DMS 273 treated with DMSO at 0.1 percent for 48 hours (cell line): Measurements from ENCODE around the gene NOTCH1.
A peak's percentile ranks its signal among the peaks of the same experiment; 100 is the strongest.

Experiments used
- DNase-seq: peaks from one replicate; lab custom pipeline; 2025; lab: John Stamatoyannopoulos, UW

The NOTCH1 gene

GRCh38 chr9:136499935-136500910, 45.6 kb downstream of the NOTCH1 start:
- DNase-seq: no peak

DNA sequence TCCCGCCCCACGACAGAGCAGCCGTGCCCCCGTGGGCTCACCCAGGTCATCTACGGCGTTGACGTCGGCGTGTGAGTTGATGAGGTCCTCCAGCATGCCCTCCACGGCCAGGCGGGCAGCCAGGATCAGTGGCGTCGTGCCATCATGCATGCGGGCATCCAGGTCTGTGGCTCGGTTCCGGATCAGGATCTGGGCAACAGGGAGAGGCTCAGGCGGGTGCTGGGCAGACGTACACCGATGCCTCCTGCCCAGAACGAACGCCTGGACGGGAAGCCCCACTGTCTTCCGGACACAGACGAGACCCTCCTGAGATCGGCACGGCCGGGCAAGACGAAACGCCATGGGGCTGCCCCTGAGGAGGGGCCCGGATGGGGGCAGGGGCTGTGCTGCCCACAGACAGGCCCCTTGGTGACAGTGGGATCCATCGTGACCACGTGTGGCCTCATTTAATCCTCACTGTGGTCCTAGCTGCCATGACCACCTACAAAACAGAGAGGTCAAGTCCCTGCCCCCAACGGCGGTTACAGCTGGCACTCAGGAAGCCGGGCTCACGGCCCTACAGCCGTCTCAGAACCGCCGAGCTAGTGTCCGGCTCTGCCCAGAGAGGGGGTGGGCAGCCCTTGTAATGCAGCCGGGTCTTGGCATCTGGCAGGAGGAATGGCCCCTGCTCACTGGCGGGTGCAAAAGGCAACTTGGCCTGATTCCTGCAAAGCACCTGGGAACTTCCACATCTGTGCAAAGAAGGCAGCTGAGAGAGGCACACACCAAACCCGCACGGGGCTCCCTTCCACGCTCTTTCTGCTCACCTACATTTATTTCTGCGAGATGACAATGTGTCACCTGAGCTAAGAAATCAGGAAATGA, 46.5 kb downstream of the NOTCH1 start:
- no peak for DNase-seq

DNA sequence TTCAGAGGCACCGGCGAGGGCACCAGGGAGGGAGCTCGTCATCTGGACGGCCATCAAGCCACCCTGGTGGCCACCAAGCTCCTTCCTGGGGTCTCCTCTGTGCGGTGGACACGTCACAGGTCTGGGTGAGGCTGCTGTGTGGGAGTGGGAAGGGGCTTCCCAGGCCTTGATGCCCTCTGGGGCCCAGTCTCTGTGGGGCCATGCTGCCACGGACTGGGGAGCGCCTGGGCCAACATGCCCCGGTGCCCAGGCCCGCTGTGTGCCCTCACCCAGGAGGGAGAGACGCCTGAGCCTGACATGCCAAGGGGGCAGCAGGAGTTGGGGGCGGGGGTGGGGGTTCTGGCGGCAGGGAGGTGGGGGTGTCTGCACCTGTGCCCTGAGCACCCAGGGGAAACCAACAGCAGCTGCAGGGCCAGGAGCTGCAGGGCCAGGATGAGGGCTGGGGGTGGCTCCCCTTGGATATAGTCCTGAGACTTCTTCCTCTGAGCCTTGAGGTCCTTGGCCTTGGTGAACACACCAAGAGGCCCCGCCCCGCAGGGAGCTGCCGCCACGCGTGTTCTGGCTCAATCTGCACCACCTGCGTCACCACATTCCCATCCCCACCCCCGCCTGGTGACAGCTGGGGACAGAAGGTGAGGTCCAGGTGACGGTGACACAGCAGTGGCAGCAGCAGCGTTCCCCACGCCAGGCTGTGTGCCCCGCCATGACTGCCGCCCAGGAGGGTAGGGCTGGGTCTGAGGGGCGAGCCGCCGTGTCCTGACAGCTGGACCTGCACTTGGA, 47.7 kb downstream of the NOTCH1 start:
- no peak for DNase-seq

DNA sequence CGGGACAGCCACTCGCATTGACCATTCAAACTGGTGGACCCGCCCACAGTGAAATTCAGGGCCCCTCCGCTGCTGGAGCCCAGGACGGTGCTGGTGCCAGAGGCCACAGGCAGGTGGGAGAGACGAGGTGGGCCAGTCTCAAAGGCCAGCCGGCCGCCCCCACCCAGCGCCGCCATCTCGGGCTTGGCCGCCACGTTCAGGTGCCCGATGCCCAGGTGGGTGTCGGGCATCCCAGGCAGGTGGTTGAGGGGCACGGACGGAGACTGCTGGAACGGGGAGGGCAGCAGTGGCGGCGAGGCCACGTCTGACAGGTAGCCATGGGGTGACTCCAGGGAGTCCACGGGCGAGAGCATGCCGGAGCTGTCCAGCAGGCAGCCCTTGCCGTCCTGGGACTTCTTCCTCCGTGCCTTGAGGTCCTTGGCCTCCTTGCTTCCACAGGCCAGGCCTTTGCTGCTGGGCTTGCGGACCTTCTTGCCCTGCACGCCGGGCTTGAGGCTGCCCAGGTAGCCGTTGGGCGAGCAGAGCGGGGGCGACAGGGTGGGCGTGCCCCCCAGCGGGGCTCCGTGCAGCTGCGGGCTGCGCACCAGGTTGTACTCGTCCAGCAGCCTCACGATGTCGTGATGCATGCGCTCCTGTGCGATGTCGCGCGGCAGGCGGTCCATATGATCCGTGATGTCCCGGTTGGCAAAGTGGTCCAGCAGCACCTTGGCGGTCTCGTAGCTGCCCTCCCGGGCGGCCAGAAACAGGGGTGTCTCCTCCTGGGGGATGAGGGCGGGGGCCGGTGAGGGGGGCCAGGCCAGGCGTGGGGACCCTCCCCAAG, 48.8 kb downstream of the NOTCH1 start:
- no peak for DNase-seq

GRCh38 chr9:136496181-136496580, 49.7 kb downstream of the NOTCH1 start:
- DNase-seq: no peak

DNA sequence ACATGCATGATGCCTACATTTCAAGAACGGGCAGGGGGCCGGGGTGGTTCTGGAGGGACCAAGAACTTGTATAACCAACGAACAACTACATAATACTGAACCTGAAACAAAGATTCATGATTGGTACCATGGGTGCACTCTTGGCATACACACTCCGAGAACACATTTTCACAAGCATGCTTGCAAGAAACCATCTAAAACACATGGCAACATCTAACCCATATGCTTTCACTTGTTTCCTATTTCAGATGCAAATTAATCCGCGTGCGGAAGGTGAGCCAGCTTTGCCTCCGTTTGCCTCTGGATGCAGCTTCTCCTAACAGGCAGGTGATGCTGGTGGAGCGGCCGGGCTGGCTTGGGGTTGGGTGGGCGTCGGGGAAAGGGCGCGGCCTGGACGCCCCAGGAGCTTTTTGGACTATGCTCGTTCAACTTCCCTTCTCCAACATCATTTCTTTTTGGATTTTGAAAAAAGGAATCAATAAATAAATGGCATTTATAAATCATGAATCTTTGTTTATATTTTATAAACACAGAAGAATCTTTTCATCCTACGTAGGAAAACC, 50.5 kb downstream of the NOTCH1 start:
- no peak for DNase-seq

DNA sequence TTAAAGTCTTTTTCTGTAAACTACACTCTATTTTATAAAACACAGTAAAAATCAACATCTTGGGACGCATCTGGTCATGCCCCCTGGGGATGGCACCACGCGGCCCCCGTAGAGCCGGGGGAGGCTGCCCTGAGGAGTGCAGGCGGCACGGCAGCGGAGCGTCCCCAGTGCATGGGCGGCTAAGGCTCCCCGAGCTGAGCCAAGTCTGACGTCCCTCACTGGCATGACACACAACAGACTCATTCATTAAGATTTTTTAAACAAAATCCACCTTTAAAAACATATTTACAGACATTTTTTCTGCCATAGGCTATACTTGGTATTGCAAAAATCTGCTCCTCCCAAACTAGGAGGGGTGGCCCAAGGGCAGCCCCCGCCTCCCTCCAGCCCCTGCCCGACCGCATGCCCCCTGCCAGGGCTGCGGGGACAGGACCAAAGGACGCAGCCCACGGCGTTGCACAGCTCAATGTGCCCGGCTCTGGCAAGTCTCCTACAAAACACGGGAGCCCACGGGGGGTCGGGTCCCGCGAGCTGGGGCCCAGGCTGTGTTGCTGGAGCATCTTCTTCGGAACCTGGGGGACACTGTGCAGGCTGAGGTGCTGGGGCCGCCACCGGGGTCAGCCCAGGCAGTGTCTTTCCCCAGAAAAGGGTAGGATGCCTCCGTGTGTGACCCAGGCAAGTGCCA, 51.2 kb downstream of the NOTCH1 start:
- no peak for DNase-seq

- DNase-seq: no peak
Observed at GRCh38 chr9:136494012-136494411, 51.8 kb downstream of the NOTCH1 start.

GRCh38 chr9:136493567-136493971, 52.3 kb downstream of the NOTCH1 start:
- no peak for DNase-seq

GRCh38 chr9:136492978-136493522, 52.8 kb downstream of the NOTCH1 start:
- no peak for DNase-seq

DNA sequence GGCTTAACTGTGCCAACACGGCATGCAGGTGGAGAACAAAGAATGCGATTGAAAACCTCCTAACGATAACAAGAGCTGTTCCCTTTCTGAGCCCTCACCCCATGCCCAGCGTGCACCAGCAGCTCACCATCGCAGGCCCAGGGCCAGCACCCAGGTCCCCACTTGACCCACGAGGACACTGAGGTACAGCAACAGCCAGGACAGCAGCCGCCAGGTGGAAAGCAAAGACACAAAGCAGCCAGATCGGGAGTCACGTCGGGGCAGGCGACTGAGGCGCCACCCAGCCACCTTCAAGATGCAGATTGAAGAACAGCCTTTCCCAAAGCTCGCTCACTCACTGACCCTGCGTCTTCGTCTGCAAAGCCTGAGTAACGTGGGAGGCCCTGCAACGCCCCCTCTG, 56.1 kb downstream of the NOTCH1 start:
- DNase-seq: no peak

- DNase-seq: no peak
Observed at GRCh38 chr9:136488247-136489214, 57.3 kb downstream of the NOTCH1 start.

DNA sequence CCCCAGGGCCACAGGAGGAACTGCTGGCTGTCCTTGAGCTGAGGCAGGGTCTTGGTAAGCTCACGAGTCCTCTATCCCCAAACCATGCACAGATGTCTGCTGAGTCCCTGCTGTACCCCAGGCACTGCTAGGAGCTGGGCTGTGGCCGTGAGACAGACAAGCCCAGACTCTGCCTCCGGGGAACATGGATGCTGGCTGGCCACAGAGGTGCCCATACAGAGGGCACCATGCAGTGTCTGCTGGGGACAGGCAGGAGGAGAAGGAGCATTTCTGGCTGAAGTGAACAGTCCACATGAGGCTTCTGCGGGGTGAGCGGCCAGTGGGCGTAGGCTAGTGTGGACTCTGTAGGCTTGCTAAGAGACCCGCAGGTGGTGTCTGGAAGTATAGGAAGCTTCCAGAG, 58.2 kb downstream of the NOTCH1 start:
- DNase-seq: no peak

- no peak for DNase-seq
Observed at GRCh38 chr9:136486823-136487620, 58.8 kb downstream of the NOTCH1 start.

- DNase-seq: no peak
Observed at GRCh38 chr9:136486131-136486530, 59.7 kb downstream of the NOTCH1 start.

- peak; percentile 64 for DNase-seq
Observed at GRCh38 chr9:136485049-136486045, 60.5 kb downstream of the NOTCH1 start.
